AG04449 (cell line): Measurements from ENCODE around the gene GGT7.
A peak's percentile ranks its signal among the peaks of the same experiment; 100 is the strongest.
"Not testable (repeated sequence)": the region's sequence is repeated elsewhere in the genome, so short reads cannot be mapped to it uniquely, and the experiment has no call there.

Source experiments
- CTCF ChIA-PET: fragments of 350-600 bp; formaldehyde crosslinking; extraction: SDS; loops from one replicate; lab custom pipeline; 2021; ENCODE audit warnings: antibody characterized with exemption; lab: Yijun Ruan, JAX
- POLR2A ChIA-PET: fragments of 400-600, 350-600 bp; formaldehyde crosslinking; extraction: SDS; loops from one replicate; lab custom pipeline; 2020; ENCODE audit warnings: antibody characterized with exemption, inconsistent platforms; lab: Yijun Ruan, JAX
- DNase-seq: peaks from one replicate; pipeline ENCODE4 v3.0.0-alpha.2; 2010; ENCODE audit warnings: low read depth, low spot score
- H3K4me3 ChIP-seq: 2 replicates; pipeline ENCODE4 v1.5.1; 2011; ENCODE audit warnings: low read depth, mild to moderate bottlenecking, control low read depth, low read length
- CTCF ChIP-seq: IDR thresholded peaks from one replicate; pipeline ENCODE4 v1.5.1; 2011; ENCODE audit warnings: mild to moderate bottlenecking, moderate library complexity, low read length, control low read depth, inconsistent platforms; ENCODE audit not compliant: insufficient read depth; ENCODE audit errors: missing control alignments

The GGT7 gene

DNA sequence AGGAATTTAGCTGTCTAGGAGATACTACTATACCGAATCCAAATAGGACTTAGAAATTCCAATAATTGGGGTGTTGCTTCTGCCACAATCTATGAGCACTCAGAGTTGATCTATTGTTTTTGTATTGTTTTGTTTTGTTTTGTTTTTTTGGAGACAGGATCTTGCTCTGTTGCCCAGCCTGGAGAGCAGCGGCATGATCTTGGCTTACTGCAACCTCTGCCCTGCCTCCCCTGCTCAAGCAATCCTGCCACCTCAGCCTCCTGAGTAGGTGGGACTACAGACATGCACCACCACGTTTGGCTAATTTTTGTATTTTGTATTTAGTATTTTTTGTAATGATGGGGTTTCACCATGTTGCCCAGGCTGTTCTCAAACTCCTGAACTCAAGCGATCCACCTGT lies 11.2 kb upstream of the GGT7 start:
- POLR2A ChIA-PET, result no interaction called here

DNA sequence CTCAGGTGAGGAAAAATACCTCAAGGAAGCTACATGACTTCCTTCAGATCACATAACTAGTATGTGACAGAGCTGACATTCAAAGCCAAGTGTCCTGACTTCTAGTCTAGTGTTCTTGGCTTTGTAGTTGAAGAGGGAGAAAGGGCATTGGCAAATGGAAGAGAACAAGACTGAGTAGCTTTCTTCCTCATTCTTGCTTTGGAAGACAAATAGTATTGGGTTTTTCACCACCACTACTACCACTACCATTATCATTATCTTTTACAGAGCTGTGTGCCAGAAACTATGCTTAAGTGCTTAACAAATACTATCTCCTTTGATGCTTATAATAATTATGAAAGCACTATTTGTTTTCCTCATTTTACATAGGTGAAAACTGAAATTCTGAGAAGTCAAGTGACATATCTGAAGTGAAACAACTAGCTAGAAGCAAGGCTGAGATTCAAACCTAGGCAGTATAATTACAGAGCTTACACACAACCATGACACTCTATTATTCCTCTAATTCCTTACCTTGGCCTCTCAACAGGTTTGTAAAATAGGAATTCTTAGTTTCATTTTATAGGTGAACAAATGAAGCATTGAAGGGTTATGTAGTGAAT lies 10.5 kb upstream of the GGT7 start:
- CTCF ChIA-PET, result interaction anchor here (1.0 to 1.4 kb wide), 2 partner anchors 10 to 65 kb away, joined by 3 to 6 read pairs; partner anchors contain the start of gene GGT7
- POLR2A ChIA-PET, result no interaction called here
- TF ChIP-seq CTCF, result no peak
- no peak overlapping the region for H3K4me3 ChIP-seq
- DNase-seq, result no peak

More for the DNA sequence above, 11.2 kb upstream of the GGT7 start:
- H3K4me3 ChIP-seq, result no peak overlapping the region
- CTCF ChIA-PET, result interaction anchor here (0.6 to 1.4 kb wide), 3 partner anchors 7 to 64 kb away, joined by 3 to 6 read pairs (median 3); partner anchors contain the start of genes ACSS2 and GGT7
- DNase-seq, result no peak
- TF ChIP-seq CTCF, result no peak

DNA sequence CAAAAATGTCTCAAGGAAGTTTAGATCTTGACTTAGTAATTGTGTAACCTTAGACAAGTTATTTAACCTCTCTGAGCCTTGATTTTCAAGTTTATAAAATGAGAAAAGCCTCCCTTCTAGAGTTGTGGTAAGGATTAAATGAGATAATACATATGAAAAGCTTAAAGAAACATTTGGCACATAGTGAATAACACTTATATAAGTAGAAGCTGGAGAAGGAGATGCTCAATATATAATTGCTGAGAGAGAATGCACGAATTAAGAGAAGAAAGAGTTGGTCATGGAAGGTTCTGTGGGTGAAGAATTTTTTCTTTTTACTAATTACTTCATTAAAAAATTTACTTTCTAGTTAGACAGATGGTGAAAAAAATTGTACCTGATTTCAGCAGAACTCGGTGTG lies 9.0 kb upstream of the GGT7 start:
- CTCF ChIA-PET, result no interaction called here
- H3K4me3 ChIP-seq, result no peak overlapping the region
- POLR2A ChIA-PET, result no interaction called here
- TF ChIP-seq CTCF, result no peak
- no peak for DNase-seq

- ChIA-PET CTCF (interaction anchor here (1.0 kb wide), 1 partner anchor 66 kb away, joined by 3 read pairs; no protein-coding TSS in a partner anchor), POLR2A (interaction anchor here (0.7 kb wide), 1 partner anchor 63 kb away, joined by 3 read pairs; no protein-coding TSS in a partner anchor)
- DNase-seq, H3K4me3 ChIP-seq: not testable (repeated sequence)
Measured at GRCh38 chr20:34880971-34881370, 8.3 kb upstream of the GGT7 start.

DNA sequence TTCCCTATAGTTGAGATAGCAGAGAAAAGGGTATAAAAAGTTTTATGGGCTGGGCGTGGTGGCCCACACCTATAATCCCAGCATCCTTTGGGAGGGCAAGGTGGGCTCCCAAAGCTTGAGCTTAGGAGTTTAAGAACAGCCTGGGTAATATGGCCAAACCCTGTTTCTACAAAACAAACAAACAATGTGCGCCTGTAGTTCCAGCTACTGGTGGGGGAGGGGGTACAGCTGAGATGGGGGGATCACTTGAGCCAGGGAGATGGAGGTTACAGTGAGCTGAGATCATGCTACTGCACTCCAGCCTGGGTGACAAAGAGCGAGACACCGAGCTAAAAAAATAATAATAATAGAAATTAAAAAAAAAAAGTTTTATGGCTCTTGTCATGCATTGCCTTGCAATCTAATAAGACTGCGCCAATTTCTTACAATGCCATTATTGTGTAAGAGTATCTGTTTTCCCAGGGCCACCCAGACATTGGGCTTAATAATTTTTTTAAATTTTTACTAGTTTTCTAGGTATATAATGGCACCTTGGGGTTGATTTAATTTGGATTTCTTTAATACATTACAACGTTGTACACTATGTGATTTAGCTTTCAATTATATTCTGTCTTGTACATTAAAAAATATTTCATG lies 7.7 kb upstream of the GGT7 start:
- no peak overlapping the region for H3K4me3 ChIP-seq
- ChIA-PET CTCF (interaction anchor here (0.8 to 1.3 kb wide), 3 partner anchors 47 to 75 kb away, joined by 3 to 4 read pairs (median 4); partner anchors contain the start of genes GSS and MYH7B), POLR2A (interaction anchor here (0.7 kb wide), 1 partner anchor 64 kb away, joined by 3 read pairs; no protein-coding TSS in a partner anchor)
- no peak for TF ChIP-seq CTCF
- DNase-seq, result no peak

GRCh38 chr20:34876406-34877282 lies 4.0 kb upstream of the GGT7 start, which contains the start of gene ACSS2:
Gene ACSS2, plus strand, starts transcription at chr20:34876612. Its CDS starts 34 bp downstream, at chr20:34876646.
- CTCF ChIA-PET, result interaction anchor here (0.6 to 10.5 kb wide), 13 partner anchors 8 to 219 kb away, joined by 3 to 245 read pairs (median 5); partner anchors contain the start of genes GSS, MYH7B and TRPC4AP
- POLR2A ChIA-PET, result interaction anchor here (0.6 to 3.0 kb wide), 5 partner anchors 65 to 216 kb away, joined by 3 to 16 read pairs (median 3); partner anchors contain the start of genes GSS, MYH7B and TRPC4AP
- H3K4me3 ChIP-seq, result peak within 1 kb of the TSS; percentile 71
- DNase-seq, result peak; percentile 91
- no peak for TF ChIP-seq CTCF
